Suprapubic skin (tissue), 3 donors: ENCODE data around the gene LRFN2.

Experiments
- POLR2AphosphoS5 ChIP-seq, 3 donors: sonication (generic); formaldehyde crosslinking; IDR thresholded peaks; one replicate each; pipeline ENCODE4 v1.6.1; 2017; ENCODE audit warnings: antibody characterized with exemption in 3 of 3
- TF ChIP-seq, protein P1 (sequence below), 2 donors: fragments of 200-600 bp in 1 of 2; fragments of 450-650 bp in 1 of 2; sonication (generic) in 1 of 2; IDR thresholded peaks; one replicate each; pipeline ENCODE4 v1.5.1; 2016 to 2019; ENCODE audit warnings: antibody characterized with exemption in 2 of 2, mild to moderate bottlenecking in 1 of 2, moderate library complexity in 1 of 2

DNA sequence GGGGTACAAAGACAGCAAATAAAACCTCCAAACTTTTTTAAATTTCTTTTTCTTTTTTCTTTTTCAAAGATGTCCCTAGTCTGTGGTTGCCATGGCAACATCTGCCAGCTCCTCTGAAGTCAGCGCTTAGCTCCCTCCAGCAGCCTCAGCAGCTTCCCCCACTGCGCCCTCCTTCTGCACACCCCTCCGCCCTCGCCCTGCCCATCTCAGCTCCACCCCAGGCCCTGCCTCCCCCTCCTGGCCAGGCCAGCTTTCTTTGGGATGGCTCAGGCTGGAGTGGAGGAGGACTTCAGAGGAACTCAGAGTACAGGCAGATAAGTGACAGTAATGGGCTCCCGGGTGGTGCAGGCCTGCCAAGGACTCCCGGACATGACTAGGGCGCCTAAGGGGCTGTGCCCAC lies 104.6 kb downstream of the LRFN2 start:
- TF ChIP-seq, protein P1, sequence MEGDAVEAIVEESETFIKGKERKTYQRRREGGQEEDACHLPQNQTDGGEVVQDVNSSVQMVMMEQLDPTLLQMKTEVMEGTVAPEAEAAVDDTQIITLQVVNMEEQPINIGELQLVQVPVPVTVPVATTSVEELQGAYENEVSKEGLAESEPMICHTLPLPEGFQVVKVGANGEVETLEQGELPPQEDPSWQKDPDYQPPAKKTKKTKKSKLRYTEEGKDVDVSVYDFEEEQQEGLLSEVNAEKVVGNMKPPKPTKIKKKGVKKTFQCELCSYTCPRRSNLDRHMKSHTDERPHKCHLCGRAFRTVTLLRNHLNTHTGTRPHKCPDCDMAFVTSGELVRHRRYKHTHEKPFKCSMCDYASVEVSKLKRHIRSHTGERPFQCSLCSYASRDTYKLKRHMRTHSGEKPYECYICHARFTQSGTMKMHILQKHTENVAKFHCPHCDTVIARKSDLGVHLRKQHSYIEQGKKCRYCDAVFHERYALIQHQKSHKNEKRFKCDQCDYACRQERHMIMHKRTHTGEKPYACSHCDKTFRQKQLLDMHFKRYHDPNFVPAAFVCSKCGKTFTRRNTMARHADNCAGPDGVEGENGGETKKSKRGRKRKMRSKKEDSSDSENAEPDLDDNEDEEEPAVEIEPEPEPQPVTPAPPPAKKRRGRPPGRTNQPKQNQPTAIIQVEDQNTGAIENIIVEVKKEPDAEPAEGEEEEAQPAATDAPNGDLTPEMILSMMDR (IDR thresholded peaks at IDR 0.05), result no peak
- TF ChIP-seq POLR2AphosphoS5 (IDR thresholded peaks at IDR 0.05), result no peak
